ENCODE measurements around the gene MELTF.

The MELTF gene

DNA sequence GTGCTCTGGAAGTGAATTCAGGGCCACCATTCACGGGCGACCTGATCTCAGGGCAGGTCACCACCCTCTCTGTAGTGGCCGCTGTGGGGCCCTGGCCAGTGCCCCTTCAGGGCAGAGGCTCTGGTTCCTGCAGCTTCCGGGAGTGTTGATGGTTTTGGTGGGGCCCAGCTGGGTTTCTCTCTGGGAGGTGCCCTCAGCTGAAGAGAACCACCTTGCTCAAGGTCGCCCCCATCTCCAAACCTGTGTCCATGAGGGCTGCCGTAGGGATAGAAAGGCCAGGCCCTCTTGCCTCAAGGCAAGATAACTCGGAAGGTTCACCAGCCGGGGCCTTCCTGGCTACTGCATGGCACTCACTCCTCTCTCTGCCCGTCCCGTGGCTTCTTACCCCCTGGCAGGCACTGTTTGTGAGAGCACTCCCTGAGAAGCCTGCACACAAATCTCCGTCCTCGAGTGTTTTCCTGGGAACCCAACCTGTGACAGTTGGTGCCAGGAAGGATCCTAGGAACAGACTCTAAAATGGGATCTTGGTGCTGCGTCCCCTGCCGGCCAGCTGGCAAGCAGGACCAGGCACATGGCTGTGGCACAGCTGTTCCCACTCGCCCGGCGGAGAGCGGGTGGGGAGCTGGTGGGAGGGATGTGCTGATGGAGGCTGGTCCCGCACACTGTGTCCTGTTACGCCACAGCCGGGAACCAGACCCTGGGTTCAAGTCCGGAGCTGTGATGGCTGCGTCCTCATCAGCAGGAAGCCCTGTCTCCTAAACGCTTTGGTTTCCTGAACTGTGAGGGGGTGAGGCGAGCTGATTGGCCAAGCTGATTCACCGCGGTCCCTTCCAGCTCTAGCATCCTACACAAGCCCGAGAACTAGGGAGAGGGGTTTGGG is 37.8 kb downstream of the MELTF start:
- DNase-seq = no peak

DNA sequence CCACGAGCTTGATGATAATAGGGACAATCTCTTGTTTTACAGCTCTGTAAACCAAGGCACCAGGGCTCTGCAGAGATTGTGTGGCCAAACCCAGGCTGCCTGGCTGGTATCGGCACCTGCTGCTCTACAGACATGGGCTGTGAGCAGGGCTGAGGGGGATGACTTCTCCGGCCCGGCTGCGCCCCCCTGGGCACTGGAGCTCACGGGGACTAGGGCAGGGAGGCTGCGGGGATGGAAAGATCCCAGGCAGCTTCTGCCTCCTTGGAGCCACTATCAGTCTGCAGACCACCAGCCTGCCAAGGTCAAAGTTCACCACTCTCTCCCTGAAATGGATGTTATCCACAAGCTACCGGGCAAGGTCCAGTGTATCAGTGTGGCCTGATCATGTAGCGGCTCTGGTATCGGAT is 39.0 kb downstream of the MELTF start:
- no peak for DNase-seq

DNA sequence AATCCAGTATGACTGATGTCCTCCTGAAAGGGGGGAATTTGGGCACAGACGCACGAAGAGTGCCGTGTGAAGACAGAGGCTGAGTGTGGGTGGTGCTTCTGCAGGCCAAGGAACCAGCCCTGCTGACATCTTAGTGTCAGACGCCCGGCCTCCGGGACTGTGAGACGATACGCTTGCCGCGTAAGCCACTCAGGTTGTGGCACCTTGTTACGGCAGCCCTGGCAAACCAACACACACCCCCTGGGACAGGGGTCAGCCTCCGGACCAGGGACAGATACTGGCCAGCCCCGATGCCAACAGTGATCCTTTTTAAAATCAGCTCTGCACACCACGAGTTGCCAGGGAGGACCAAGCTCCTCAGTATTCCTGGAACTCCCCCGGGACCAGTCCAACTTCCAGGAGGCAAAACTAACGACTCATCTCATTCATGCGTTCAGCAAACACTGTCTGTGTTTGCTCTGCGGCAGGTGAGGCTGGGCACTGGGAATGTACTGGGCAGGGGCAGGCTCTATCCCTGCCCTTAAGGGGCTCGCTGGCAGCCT is 39.8 kb downstream of the MELTF start:
- no peak for DNase-seq

DNA sequence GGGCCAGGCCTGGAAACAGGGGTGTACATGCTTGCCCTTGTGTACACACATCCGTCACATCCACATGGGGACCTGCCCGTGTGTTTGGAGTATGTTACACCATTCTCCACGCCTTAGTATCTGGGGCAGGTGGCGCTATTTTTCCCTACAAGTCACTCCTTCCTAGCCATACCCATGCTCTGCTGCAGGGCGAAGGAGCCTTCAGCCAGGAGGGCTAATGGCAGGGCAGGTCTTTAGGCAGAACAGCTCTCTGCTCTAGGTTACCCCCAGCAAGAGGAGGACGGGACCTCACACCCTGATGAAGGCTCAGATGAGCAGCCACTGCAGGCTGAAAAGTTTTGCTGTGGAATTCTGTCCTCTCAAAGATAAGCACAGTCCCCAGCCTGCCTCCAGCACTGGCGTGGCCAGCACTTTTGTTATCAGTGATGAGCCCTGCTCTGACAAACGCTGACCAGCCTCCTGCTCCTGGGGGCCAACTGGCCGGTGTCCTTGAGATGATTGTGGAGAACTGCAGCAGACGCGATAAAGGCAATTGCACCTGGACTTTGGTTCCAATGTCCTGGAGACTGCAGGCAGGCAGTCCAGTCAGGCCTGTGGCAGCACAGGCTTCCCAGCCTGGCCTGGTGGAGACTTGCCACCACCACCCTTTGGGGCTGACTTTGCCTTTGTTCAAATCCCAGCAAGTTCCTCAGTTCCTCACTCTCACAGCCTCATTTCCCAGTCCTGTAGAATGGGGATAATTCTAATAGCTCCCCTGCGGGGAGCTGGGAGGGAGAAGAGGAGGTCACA is 41.2 kb downstream of the MELTF start:
- no peak for DNase-seq

DNA sequence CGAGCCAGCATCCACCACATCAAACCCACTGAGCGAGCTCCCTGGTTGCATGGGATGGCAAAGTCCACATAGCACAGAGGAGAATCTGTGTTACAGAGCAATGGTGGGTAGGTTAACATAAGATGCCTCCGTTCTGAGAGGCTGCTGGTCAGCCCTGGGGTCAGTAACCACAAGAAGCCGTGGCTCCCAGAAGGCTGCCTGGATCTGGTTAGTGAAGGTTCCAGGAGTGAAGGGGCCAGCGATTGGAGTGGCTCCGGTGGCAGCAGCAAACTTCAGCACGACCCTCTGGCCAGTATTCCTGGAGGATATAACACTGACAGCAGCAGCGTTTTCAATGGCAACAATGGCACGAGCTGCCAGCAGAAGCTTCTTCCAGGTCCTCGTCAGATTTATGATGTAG is 42.6 kb downstream of the MELTF start:
- no peak for DNase-seq

DNA sequence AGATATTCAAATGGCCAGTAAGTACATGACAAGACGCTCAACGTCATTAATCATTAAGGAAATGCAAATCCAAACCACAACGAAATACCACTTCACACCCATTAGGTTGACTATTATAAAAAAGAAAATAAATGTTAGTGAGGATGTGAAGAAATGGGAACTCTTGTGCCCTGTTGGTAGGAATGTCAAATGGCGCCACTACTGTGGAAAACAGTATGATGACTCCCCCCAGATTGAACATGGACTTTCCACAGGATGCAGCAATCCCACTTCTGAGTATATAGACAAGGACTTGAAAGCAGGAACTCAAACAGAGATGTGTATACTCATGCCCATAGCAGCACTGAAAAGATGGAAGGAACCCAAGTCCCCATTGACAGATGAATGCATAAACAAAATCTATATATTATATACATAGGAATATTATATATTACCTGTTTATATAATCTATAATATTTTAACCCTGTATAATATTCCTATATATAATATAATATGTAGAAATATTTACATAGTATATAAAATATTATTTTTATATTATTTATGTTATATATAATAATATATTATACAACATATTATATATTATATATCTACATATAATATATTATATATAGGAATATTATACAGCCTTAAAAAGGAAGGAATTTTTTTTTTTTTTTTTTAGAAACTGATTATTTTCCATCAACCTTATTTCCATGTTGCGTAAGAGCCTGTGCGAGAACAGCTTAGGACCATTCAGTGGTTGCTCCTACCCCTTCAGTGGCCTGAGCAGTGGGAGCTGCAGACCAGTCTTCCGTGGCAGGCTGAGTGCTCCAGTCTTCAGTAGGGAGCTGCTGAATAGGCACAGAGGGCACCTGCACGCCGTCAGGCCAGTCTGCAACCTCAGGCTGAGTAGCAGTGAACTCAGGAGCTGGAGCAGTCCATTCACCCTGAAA is 43.4 kb downstream of the MELTF start:
- no peak for DNase-seq

DNA sequence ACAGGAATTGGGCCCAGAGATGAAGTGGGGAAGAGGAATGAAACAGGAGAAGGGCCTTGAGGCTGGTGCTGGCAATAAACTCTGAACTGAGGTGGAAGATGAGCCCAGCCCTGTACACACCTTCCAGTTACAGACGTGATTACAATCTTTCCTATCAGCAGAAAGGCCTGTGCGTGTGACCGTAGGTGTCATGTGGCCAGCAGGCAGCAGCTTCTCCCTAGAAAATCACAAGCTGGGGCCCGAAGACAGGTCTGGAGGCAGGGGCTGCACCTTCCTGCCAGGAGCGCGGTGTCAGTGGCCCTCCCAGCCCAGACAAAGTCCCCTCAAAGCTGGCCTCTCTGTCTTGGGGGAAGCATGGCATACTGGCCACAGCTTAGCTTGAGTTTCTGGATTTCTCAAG is 44.3 kb downstream of the MELTF start:
- no peak for DNase-seq

DNA sequence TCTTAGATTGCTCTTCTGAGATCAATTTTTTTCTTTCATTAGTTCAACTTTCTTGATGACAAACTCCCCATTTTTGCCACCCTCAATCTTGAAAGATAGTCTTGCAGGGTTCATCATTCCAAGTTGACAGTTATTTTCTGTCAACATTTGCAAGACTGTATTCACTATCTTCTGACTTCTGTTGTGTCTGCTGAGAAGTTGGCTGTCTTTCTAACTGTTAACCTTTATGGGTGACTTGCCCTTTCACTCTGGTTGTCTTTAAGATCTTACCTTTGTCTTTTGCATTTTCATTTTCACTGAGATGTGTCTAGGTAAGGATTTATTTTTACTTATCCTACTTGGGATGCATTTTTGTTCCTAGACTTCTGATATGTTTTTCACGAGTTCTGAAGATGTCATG is 46.4 kb downstream of the MELTF start:
- DNase-seq = no peak

DNA sequence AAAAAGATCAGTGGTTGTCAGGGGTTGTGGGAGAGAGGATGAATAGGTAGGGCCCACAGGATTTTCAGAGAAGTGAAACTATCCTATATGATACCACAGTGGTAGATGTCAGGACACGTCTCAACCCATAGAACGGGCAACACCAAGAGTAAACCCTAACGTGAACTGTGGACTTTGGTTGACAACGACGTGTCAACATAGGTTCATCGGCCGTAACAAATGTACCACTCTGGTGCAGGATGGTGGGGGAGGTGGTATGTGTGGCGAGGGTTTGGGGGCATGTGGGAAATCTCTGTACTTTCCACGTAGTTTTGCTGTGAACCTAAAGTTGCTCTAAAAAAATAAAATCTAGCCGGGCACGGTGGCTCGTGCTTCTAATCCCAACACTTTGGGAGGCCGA is 48.0 kb downstream of the MELTF start:
- DNase-seq = no peak

DNA sequence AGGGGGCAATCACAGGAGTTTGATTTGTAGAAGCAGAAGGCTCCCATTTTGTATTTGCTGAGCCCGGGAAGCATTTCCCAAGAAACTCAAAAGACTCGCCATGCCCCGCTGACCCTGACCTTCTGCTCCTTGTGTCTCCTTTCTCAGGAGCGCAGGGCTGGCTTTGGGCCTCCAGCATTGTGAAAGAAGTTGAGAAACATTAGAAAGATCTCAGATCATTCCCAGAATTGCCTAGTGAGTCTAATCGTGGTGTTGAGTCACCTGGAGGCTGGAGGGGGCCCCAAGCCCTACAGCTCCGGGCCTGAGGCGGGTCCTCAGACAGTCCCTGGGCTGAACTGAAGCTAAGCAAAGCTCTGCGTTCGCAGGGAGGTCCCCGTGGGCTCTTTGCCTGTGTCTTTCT is 50.1 kb downstream of the MELTF start:
- no peak for DNase-seq

DNA sequence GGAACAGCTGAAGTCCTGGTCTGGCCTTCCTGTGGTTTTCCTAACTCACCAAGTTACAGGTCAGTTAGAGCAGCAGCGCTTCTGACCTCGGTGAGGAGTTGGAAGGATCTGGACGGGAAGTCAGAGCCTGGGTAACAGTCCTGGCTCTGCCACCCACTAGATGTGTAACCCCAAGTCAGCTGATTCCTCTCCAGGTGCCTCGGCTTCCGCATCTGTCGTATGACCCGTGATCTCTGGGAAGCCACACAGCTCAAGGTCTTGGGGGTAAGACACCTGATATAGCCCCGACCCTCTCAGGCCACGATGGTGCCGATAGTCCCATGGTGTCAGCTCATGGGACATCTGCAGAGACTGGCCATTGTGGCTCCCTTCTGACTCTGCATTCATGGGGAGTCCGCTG is 52.7 kb downstream of the MELTF start:
- no peak for DNase-seq

DNA sequence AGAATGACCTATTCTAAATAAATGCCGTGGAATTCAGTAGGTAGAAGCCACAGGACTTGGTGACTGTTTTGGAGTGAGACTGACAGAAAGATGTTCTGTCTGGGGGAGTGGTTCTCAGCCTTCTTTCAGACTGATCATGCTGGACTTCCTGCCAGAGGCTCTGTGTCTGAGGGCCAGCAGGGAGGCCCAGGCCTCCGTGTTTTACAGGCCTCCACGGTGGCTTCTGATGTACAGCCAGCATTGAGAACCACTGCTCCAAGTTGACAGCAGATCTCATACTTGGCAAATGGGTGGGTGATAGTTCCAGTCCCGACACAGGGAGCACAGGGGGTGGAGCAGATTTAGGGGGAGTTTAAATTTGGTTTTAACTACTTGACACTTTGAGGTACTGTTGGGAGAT is 54.3 kb downstream of the MELTF start:
- no peak for DNase-seq

DNA sequence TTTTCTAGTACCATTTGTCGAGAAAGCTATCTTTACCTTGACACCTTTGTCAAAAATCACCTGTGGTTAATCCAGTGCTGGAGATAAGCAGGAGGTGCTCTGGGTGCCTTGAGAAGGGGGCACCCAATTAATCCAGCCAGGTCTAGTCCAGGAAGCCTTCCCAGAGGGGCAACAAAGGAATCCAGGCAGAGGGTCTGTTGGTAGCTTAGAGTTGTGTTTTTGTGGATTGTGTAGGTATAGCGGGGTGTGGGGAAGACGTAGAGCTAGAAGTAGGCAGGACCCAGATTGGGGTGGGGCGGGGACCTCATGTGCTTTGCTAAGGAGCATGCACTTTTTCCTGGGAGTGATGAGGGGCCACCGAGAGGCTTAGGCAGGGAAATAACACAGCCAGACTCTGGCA is 55.0 kb downstream of the MELTF start:
- DNase-seq = no peak

DNA sequence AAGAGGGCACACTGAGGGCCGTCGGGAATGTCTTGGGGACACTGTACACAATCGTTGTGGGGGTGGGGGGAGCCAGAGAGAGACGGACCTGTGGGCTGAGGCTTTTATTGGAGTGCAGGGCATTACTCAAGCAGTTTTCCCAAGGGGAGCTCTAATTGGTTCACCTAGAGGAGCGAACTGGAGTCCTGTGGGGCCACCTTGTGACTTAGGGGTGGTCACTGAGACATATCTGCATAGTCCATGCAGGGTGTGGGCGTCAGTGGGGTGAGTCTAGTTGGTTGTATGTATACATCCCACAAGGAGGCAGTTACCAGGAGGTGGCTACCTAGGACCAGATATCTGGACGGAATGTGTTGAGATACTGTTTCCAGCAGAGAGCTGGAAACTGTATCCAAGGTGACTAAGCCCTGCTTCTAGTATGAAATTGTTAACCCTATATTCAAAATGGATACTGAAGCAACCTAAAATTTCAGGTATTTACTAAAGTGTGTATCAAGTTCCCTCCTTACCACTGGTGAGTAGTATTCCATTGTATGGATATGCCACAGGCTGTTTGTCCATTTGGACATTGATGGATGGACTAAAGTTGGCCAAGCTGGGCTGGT is 58.4 kb downstream of the MELTF start:
- DNase-seq = no peak

DNA sequence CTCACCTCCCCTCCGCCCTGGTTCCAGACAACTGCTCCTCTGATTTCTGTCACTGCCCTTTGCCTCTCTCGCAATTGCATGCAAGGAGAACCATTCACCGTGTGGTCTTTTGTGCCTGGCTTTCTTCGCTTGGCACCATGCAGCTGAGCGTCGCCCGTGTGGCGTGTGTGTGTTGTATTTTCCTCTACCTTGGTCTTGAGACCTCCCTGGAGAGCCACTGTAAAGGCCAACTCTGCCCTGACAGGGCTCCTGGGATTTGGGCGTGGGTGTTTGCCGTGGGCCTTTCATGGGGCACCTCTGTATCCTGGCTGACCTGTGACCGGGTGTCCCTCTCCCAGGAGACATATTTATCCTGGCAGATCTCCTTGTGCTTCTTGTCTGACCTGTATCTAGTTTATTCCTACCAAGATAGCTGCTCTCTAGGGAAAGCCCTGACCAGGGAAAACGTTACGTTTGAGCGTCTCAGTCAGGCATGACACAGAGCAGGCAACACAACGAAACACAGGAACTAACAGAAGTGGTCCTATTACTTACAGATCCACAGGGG is 59.0 kb downstream of the MELTF start:
- DNase-seq = no peak

DNA sequence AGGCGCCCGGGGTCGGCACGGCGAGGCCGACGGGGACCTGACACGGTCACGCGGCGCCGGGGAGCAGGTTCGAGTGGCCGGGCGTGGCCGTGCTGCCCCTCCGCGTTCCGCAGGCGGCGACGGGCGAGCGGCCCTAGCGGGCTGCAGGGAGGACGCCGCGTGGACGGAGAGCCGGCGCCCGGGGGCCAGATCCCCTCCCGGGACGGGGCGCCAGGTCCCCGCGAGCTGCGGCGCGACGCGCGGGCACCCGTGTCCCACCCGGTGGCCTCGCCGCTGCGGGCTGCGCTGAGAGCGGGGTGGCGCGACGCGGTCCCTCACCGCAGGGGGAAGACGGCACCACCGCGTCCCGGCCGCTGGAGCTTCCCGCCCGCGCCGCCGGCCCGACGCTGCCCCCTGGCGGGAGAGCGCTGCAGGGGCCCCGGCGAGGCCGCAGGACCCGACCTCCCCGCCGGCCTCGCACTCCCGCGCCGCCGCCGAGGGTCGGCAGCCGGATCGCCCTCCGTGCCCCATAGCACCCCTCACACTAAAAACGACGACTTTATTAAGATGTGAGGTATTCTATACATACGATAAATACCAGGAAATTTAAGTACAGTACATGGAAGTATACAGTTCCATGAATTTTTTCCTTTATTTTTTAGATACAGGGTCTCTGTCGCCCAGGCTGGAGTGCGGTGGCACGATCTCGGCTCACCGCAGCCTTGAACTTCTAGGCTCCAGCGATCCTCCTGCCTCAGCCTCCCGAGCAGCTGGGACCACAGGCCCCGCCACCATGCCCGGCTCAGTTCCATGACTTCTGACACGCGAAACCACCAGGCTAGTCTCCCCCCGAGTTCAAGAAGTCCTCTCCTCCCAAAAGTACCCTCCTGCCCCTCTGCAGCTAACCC is 59.7 kb downstream of the MELTF start:
- no peak for DNase-seq

DNA sequence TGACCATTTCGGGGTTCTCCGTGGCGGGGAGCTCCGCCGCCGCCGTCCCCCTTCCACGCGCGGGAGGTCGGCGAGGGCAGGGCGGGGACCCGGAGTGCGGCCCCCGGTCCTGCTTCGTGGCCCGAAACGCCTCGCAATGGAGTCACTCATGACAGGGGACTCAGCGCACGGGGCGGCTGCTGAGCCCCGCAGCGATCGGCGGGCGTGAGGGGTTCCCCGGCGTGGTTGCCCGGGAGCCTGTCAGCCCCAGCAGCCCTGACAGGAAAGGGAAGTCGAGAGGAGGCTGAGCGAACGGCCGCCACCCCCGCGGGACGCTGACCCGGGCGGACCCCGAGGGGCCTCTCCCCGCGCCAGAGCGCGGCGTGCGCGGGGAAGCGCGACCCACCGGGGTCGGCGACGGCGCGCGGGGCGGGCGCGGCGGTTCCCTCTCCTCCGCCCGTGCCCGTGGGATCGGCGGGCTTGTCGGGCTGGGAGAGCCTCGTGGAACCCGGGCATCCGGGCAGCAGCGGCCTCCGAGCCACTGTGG is 60.4 kb downstream of the MELTF start:
- DNase-seq = no peak

DNA sequence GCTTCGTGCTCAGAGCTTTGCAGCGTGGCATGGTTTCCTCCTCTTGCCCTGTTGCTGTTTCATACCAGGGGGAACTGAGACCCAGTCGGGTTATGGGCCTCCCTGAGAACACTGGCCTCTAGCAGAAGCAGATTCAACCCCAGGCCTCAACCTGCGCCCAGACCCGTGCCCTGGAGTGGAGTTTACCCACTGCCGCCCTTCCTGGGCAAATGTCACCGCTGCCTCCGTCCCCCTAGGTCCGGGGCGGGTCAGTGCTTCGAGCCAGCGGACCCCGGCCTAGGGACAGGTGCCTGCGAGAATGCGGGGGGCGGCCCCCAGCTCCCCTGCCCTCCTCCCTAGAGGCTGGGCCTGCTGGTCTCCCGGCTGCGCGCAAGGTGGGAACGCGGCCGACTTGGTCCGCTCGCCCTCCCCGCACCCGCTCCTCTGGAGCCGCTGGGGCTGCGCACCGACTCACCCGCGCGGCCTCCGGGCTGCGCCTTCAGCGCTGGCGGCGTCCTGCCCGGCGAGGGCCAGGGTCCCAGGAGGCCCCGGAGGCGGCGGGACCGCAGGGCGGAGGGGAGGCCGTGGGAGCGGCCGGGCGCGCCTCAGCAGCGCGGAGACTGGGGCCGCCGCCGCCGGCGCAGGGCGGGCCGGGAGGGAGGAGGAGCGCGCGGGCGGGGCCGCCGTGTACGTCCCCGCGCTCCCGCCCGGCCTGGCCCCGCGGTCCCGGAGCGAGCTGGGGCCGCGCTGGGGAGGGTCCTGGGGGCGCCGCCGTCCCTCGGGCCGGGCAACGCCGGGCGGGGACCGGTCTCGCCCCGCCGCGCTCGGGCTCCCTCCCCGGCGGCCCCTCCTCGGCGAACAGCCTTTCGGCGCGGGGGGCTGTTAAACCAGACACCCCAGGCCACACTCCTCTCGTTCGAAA is 61.1 kb downstream of the MELTF start, which contains the start of gene PIGZ:
Gene PIGZ (minus strand): TSS at position 601 of the 901 bp plus-strand sequence. CDS start 16,802 bp downstream, outside the sequence.
- DNase-seq = no peak

DNA sequence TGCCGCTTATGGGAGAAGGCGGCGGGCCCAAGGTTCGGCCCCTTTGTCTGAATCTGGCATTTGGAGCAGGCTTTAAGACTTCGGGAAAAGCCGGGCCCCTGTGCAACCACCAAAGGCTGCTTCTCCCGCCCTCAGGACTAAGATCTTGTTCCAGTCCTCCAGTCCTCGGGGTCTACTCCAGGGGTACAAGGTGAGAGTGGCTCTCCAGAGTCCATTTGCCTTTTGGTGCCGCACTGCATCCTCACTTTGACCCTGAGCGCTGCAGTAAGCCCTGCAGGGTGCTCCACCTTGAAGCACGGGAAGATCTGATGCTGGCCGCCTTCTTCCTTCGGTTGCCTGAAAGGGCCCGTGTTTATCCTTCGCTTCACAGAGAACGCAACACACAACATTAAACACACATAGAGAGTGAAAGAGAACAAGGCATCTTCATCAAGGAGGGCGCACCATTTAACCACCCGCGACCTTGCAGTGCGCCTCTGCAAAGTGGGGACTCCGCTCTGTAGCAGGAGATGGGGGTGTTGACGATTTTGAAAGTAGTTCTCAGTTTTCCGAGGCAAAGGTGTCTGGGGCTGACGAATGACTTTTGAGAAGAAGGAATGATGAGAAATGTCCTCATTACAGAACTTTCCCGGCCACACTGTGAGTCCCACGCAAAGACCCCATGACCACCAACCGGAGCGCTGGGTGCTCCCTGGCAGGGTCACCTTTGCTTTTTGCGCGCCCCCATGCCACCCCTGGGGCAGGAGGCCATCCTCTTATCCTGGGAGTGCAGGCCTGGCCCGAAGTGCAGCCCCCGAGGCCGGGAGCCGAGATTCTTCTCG is 62.0 kb downstream of the MELTF start:
- DNase-seq = no peak

Data from NCI-H524 treated with DMSO at 0.1 percent for 48 hours (cell line).